ENCODE measurements around the gene CEP295NL. TPM values are rescaled to one million over a fixed set of nuclear protein-coding genes. Genes with fewer than 3 reads are reported as not detected.
"Not testable (repeated sequence)": the region's sequence is repeated elsewhere in the genome, so short reads cannot be mapped to it uniquely, and the experiment has no call there.

CEP295NL gene
- polyA plus RNA-seq, 3 donors, result 0.11 to 0.48 TPM; not detected in 1

- no peak for DNase-seq (ENCODE audit: extremely low read depth in 1 of 11, low read depth in 9 of 11, low spot score in 4 of 11)
These were observed 10.1 kb upstream of the CEP295NL start for GRCh38 chr17:78913115-78913514.

- DNase-seq (ENCODE audit: extremely low read depth in 1 of 11, low read depth in 9 of 11, low spot score in 4 of 11), result no peak
These were observed 9.1 kb upstream of the CEP295NL start for GRCh38 chr17:78912082-78912481.

DNA sequence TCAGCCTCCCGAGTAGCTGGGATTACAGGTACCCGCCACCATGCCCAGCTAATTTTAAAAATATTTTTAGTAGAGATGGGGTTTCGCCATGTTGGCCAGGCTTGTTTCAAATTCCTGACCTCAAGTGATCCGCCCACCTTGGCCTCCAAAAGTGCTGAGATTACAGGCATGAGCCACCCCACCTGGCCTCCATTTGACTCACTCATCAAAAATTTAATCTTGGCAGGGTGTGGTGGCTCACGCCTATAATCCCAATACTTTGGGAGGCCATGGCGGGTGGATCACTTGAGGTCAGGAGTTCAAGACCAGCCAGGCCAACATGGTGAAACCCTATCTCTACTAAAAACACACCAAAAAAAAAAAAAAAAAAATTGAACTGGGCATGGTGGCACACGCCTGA, 8.5 kb upstream of the CEP295NL start:
- not testable (repeated sequence) for DNase-seq (ENCODE audit: extremely low read depth in 1 of 11, low read depth in 9 of 11, low spot score in 4 of 11)

DNA sequence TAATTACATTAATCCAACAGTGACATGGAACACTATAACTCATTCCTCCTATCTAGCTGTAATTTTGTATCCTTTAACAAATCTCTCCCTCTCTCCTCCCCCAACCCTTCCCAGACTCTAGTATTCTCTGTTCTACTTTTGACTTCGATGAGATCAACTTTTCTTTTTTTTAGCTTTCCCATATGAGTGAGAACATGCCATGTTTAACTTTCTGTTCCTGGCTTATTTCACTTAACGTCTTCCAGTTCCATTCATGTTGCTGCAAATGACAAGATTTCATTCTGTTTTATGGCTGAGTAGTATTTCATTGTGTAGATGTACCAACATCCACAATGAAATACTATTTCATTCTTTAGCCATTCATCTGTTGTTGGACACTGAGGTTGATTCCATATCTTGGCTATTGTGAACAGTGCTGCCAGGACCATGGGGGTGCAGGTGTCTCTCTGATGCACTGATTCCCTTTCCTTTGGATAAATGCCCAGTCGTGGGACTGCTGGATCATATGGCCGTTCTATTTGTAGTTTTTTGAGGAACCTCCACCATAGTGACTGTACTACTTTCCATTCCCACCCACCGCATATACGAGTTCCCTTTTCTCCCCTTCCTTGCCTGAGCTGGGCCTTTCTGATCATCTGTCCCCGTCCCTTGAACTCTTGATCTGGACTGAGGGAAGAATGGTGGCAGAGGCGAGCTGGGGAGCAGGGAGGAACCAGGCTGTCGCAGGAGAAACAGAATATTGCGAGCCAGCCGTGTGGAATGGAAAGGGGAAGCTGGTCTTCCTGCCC, 7.7 kb upstream of the CEP295NL start:
- DNase-seq (ENCODE audit: extremely low read depth in 1 of 11, low read depth in 9 of 11, low spot score in 4 of 11), result no peak

GRCh38 chr17:78908426-78908825, 5.4 kb upstream of the CEP295NL start:
- DNase-seq (ENCODE audit: extremely low read depth in 1 of 11, low read depth in 9 of 11, low spot score in 4 of 11), result no peak

DNA sequence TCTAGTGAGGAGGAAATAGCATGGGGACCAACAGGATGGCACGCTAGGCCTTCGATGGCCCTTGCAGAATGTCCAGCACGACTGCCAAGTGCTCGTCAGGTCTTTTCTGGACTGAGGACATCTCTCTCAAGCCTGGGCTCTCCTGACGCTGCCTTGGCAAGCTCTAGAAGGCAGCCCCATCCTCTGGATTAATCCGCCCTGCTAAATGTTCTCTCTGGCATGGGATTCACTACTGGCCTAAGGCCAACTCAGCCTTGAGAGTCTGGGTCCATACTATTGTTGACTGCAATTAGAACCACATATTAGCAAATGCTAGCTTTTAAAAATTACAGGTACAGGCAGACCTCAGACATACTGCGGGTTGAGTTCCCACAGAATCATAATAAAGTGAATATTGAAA, 2.5 kb upstream of the CEP295NL start:
- no peak for DNase-seq (ENCODE audit: extremely low read depth in 1 of 11, low read depth in 9 of 11, low spot score in 4 of 11)

GRCh38 chr17:78905116-78905515, 2.1 kb upstream of the CEP295NL start:
- DNase-seq (ENCODE audit: extremely low read depth in 1 of 11, low read depth in 9 of 11, low spot score in 4 of 11), result no peak

GRCh38 chr17:78904371-78904770, 1.4 kb upstream of the CEP295NL start:
- DNase-seq (ENCODE audit: extremely low read depth in 1 of 11, low read depth in 9 of 11, low spot score in 4 of 11), result no peak

DNA sequence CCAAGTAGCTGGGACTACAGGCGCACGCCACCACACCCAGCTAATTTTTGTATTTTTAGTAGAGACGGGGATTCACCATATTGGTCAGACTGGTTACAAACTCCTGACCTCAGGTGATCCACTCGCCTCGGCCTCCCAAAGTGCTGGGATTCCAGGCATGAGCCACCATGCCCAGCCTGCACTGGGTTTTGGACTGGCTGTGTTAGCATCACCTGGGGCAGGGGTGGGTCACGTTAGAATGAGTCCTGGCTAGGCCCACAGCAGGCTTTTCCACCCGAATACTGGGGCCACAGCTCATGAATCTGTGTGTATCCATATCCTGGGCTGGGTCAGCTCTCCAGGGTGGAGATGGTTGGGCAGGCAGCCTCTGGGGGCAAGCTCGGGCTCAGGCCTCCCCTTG, 770 bp downstream of the CEP295NL start:
- not testable (repeated sequence) for DNase-seq (ENCODE audit: extremely low read depth in 1 of 11, low read depth in 9 of 11, low spot score in 4 of 11)

GRCh38 chr17:78901806-78902205, 1.2 kb downstream of the CEP295NL start:
- no peak for DNase-seq (ENCODE audit: extremely low read depth in 1 of 11, low read depth in 9 of 11, low spot score in 4 of 11)

DNA sequence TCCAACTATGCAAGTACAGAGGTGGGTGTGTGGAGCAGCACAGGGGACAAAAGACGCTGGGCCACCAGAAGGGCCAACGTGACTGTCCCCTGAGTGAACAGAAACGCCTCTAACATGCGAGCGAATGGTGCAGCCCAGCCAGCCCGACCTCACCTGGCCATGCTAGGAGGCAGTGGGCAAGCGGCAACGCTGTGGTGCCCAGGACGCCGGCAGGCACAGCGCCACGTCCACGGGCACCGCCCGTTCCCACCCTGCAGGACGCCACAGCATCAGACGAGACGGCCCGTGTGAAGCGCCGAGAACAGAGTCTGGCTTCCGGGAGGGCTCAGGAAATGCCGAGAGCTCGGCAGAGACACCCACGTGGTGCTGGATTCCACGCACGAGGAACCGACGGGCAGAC, 2.2 kb downstream of the CEP295NL start:
- DNase-seq (ENCODE audit: extremely low read depth in 1 of 11, low read depth in 9 of 11, low spot score in 4 of 11), result no peak

DNA sequence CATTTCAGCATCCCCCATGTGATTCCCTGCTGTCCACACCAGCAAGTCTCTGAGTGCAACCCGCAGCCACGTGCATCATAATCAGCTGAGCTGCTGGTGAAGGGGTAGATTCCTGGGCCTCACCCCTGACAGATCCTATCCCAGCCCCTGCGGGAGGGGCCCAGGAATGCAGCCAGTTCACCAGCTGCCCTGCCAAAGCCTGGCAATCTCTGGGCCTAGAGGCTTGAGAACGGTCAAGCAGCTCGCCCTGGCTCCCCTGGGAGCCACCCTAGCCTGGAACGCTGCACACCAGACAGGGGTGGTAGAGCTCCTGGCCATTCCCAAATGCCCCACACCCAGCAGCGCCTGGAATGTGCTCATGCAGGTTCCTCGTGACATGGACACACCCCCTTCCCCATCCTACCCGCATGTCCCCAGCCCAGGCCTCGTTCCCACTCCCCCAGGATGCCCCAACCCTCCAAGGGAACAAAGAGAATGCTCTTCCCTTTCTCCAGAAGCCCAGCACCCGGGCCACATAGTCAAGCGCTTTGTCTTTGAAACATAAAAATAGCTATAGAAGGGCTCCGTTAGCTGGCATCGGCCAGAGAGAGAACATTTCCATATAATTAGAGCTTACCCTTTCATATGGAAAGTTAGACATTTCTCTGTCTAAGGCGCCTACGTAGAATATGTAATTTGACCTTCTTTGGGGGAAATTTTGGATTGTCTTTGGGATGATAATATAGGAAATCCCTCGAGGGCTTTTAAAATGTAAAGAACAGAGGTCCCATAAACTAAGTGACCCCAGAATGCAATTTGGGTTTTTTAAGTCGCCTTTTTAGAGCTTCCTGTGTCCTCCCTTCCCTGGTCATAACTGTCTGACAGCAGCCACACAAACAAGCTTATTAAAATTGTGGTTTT, 3.4 kb downstream of the CEP295NL start:
- DNase-seq (ENCODE audit: extremely low read depth in 1 of 11, low read depth in 9 of 11, low spot score in 4 of 11), result no peak

DNA sequence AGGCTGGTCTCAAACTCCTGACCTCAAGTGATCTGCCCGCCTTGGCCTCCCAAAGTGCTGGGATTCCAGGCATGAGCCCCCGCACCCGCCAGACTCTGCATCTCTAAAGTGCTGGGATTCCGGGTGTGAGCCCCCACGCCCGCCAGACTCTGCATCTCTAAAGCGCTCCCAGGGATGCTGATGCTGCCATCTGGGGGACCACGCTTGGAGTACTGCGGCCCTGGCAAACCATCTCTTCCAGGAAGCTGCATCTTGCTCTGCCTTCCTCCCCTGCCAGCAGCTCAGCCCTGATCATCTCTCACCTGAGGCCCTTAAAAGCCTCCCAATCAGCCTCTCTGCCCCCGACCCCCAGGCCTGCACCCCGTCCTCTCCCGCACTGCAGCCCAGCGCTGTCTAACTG, 4.1 kb downstream of the CEP295NL start:
- no peak for DNase-seq (ENCODE audit: extremely low read depth in 1 of 11, low read depth in 9 of 11, low spot score in 4 of 11)

DNA sequence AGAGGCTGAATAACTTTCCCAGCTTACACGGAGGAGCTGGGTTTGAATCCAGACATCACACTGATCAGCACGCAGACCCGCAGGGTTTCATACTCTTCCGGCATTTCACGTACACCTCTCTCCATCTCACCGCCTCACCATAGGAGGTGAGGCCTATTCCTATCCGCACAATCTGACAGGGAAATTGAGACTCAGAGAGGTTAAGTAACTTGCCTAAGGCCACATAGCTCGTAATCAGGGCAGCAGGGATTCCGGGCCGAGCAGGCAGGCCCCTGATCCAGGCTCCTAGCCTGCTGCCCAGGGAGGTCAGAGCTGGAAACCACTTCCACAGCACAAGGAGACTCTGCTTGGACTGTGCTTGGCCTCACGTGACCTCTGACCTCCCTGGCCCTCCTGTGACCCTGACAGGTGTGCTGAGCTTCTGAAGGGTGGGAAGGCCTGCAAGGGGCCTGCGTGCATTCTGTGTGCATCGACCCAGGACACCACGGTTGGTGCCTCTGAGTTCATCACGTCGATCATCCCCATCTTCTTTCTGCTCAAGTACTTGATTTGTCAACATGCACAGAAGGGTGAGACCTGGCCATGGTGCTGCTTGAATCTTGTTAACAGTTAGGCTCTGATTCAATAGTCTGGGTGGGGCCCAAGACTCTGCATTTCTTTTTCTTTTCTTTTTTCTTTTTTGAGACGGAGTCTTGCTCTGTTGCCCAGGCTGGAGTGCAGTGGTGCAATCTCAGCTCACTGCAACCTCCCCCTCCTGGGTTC, 4.7 kb downstream of the CEP295NL start:
- no peak for DNase-seq (ENCODE audit: extremely low read depth in 1 of 11, low read depth in 9 of 11, low spot score in 4 of 11)

- DNase-seq (ENCODE audit: extremely low read depth in 1 of 11, low read depth in 9 of 11, low spot score in 4 of 11), result no peak
These were observed 5.3 kb downstream of the CEP295NL start for GRCh38 chr17:78897664-78898047.

GRCh38 chr17:78896834-78897663, 6.0 kb downstream of the CEP295NL start:
- DNase-seq (ENCODE audit: extremely low read depth in 1 of 11, low read depth in 9 of 11, low spot score in 4 of 11), result no peak

DNA sequence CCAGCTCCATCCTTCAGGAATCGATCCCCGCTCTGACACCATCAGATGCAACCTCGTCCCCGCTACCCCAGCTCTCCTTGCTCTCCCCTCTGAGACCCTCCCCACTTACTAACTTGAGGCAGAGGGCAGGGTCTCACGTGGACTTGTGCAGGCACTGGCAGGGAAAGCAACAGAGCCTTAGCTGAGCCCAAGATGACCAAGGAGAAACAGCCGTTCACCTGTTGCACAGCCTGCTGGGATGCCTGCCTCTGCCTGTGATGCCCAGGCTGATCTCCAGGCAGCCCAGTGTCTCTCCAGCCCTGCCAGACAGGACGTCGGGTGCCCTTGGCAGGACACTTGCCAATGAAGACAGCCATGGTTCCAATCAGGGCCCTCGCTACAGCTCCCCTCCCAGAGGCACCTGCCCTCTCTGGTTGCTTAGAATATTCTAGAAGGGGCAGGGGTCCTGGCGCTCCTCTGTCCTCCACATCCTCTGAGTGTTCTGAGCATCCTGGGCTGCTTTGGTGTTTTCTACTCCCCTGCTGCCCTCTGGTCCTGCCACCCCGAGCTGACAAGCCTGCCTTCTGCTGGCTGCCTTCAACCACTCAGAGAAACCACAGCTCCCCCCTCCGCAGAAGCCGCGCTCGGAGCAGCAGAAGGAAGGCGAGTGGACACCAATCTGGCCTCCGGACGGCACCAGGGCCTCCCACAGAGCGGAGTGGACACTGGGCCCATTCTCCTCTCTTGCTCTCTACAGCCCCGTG, 6.7 kb downstream of the CEP295NL start:
- no peak for DNase-seq (ENCODE audit: extremely low read depth in 1 of 11, low read depth in 9 of 11, low spot score in 4 of 11)

GRCh38 chr17:78895322-78895721, 7.7 kb downstream of the CEP295NL start:
- no peak for DNase-seq (ENCODE audit: extremely low read depth in 1 of 11, low read depth in 9 of 11, low spot score in 4 of 11)

Data from renal cortex interstitium (tissue), 11 donors.